ENCODE data around the gene NTHL1. TPM values are rescaled to one million over a fixed set of nuclear protein-coding genes. Genes with fewer than 3 reads are reported as not detected.

The NTHL1 gene
- total RNA-seq (2022; extraction: Qiagen RNA extraction) = 37.0 to 48.3 TPM (median 45.0 TPM) in 5 replicates

DNA sequence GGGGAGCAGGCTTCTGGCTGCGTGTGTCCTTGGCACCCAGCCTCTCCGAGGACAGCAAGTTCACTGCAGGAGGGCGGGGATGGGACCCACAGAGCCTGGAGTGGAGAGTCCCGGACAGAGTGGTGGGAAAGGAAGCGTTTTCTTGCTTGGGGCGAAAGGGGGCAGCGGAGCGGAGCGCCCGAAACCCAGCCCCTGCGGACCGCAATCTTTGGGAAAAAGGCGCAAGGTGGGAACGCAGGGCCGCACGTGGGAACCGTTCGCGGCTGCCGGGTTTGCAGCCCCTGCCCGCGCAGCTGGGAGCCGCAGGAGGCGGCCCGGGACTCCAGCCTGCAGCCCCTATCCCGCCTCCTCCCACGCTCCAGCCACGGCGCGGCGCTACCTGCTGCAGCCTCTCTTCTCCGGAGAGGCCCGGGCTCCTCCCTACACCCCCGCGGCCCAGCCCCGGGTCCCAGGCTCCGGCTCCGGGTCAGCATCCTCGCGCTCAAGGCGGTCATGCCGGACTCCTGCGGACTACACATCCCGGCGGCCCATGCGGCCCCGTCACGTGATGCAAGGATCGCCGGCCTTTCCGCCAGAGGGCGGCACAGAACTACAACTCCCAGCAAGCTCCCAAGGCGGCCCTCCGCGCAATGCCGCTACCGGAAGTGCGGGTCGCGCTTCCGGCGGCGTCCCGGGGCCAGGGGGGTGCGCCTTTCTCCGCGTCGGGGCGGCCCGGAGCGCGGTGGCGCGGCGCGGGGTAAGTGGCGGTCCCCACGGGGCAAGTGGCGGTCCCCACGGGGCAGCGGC, at the start of gene NTHL1, which contains the start of gene TSC2:
Gene NTHL1, minus strand, starts transcription at position 505 of the 786 bp plus-strand sequence. Its CDS starts 11 bp downstream, at position 494.
Gene TSC2, plus strand, starts transcription at position 656 of the 786 bp plus-strand sequence. CDS start 631 bp downstream, outside the sequence.

GRCh38 chr16:2026461-2027023, 21.1 kb downstream of the NTHL1 start, which contains the start of gene NHERF2:
TSS of gene NHERF2 (plus strand) at chr16:2026902. CDS start at chr16:2027006, 104 bp downstream.

DNA sequence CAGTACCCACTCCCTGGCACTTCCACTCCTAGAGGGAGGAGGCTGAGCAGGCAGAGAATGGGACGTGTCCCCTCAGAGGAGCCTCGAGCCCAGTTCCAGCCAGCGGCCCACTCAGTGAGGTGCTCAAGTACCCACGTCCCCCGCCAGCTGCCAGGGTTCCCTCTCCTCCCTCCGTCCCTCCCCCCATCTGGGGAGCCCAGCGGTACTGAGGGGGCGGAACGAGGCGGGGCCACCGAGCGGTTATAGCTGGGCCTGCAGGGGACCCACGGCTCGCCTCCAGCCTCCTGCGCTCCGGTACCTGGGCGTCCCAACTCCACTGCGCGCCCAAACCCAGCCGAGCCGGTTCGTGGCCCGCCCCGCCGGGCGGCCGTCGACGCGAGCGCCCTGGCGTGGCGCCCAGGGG, 28.1 kb downstream of the NTHL1 start, which contains the start of gene NPW:
Gene NPW, plus strand, starts transcription at position 268 of the 403 bp plus-strand sequence.

GRCh38 chr16:2009791-2010510, 37.7 kb downstream of the NTHL1 start, which contains the start of gene ZNF598:
TSS of gene ZNF598 (minus strand) at chr16:2009821.

Other genes with a start within 250 kb of the NTHL1 start
- 60.7 to 69.0 TPM (median 64.0 TPM) in 5 replicates for gene HAGH, start 221.0 kb downstream of the NTHL1 start, total RNA-seq (2022; extraction: Qiagen RNA extraction)
- 45.5 to 52.7 TPM (median 47.8 TPM) in 5 replicates for gene FAHD1, start 220.6 kb downstream of the NTHL1 start, total RNA-seq (2022; extraction: Qiagen RNA extraction)
- 1.1 to 1.6 TPM (median 1.3 TPM) in 5 replicates for gene MEIOB, start 175.7 kb downstream of the NTHL1 start, total RNA-seq (2022; extraction: Qiagen RNA extraction)
- gene HS3ST6, start 129.4 kb downstream of the NTHL1 start, total RNA-seq (2022; extraction: Qiagen RNA extraction) = 0.83 to 2.1 TPM (median 1.8 TPM) in 5 replicates
- gene MSRB1, start 104.6 kb downstream of the NTHL1 start, total RNA-seq (2022; extraction: Qiagen RNA extraction) = 33.7 to 43.6 TPM (median 40.0 TPM) in 5 replicates
- gene RPL3L, start 93.1 kb downstream of the NTHL1 start, total RNA-seq (2022; extraction: Qiagen RNA extraction) = 0.10 TPM in 1 of 5 replicates, not detected in the others
- gene NDUFB10, start 88.3 kb downstream of the NTHL1 start, total RNA-seq (2022; extraction: Qiagen RNA extraction) = 245 to 283 TPM (median 249 TPM) in 5 replicates
- gene RPS2, start 83.0 kb downstream of the NTHL1 start, total RNA-seq (2022; extraction: Qiagen RNA extraction) = 3,439 to 5,329 TPM (median 5,152 TPM) in 5 replicates
- gene RNF151, start 81.0 kb downstream of the NTHL1 start, total RNA-seq (2022; extraction: Qiagen RNA extraction) = 0.14 TPM in 1 of 5 replicates, not detected in the others
- gene TBL3, start 75.8 kb downstream of the NTHL1 start, total RNA-seq (2022; extraction: Qiagen RNA extraction) = 32.4 to 40.8 TPM (median 37.5 TPM) in 5 replicates
- 0.17 to 0.29 TPM (median 0.20 TPM) in 5 replicates for gene NOXO1, start 66.4 kb downstream of the NTHL1 start, total RNA-seq (2022; extraction: Qiagen RNA extraction)
- gene GFER, start 63.6 kb downstream of the NTHL1 start, total RNA-seq (2022; extraction: Qiagen RNA extraction) = 25.6 to 46.4 TPM (median 39.9 TPM) in 5 replicates
- 5.7 to 8.9 TPM (median 7.9 TPM) in 5 replicates for gene SYNGR3, start 57.9 kb downstream of the NTHL1 start, total RNA-seq (2022; extraction: Qiagen RNA extraction)
- gene ZNF598, start 38.0 kb downstream of the NTHL1 start, total RNA-seq (2022; extraction: Qiagen RNA extraction) = 53.2 to 59.8 TPM (median 55.6 TPM) in 5 replicates
- 0.40 to 1.3 TPM (median 0.85 TPM) in 5 replicates for gene NPW, start 28.0 kb downstream of the NTHL1 start, total RNA-seq (2022; extraction: Qiagen RNA extraction)
- 49.8 to 63.3 TPM (median 62.7 TPM) in 5 replicates for gene NHERF2, start 20.9 kb downstream of the NTHL1 start, total RNA-seq (2022; extraction: Qiagen RNA extraction)
- gene TSC2, start 151 bp upstream of the NTHL1 start, total RNA-seq (2022; extraction: Qiagen RNA extraction) = 33.2 to 41.6 TPM (median 39.4 TPM) in 5 replicates
- gene PKD1, start 88.1 kb upstream of the NTHL1 start, total RNA-seq (2022; extraction: Qiagen RNA extraction) = 42.8 to 51.1 TPM (median 46.6 TPM) in 5 replicates
- 2.5 to 4.5 TPM (median 3.5 TPM) in 5 replicates for gene RAB26, start 100.8 kb upstream of the NTHL1 start, total RNA-seq (2022; extraction: Qiagen RNA extraction)
- gene TRAF7, start 107.9 kb upstream of the NTHL1 start, total RNA-seq (2022; extraction: Qiagen RNA extraction) = 43.6 to 52.2 TPM (median 48.9 TPM) in 5 replicates
- gene CASKIN1, start 148.8 kb upstream of the NTHL1 start, total RNA-seq (2022; extraction: Qiagen RNA extraction) = 0.36 to 1.3 TPM (median 0.64 TPM) in 5 replicates
- gene MLST8, start 157.6 kb upstream of the NTHL1 start, total RNA-seq (2022; extraction: Qiagen RNA extraction) = 40.9 to 53.8 TPM (median 47.3 TPM) in 5 replicates
- 3.7 to 4.9 TPM (median 4.6 TPM) in 5 replicates for gene BRICD5, start 163.0 kb upstream of the NTHL1 start, total RNA-seq (2022; extraction: Qiagen RNA extraction)
- gene PGP, start 167.0 kb upstream of the NTHL1 start, total RNA-seq (2022; extraction: Qiagen RNA extraction) = 14.8 to 33.1 TPM (median 32.4 TPM) in 5 replicates
- gene E4F1, start 175.8 kb upstream of the NTHL1 start, total RNA-seq (2022; extraction: Qiagen RNA extraction) = 19.8 to 26.0 TPM (median 22.9 TPM) in 5 replicates
- gene DNASE1L2, start 188.6 kb upstream of the NTHL1 start, total RNA-seq (2022; extraction: Qiagen RNA extraction) = 0.48 to 1.4 TPM (median 1.2 TPM) in 5 replicates
- gene ECI1, start 203.8 kb upstream of the NTHL1 start, total RNA-seq (2022; extraction: Qiagen RNA extraction) = 48.0 to 92.1 TPM (median 87.9 TPM) in 5 replicates
- 251 to 287 TPM (median 263 TPM) in 5 replicates for gene RNPS1, start 220.3 kb upstream of the NTHL1 start, total RNA-seq (2022; extraction: Qiagen RNA extraction)